SJSA1 (cell line): ENCODE data around the gene DENND2A. TPM values are rescaled to one million over a fixed set of nuclear protein-coding genes. Genes with fewer than 3 reads are reported as not detected.
"Not testable (repeated sequence)": the region's sequence is repeated elsewhere in the genome, so short reads cannot be mapped to it uniquely, and the experiment has no call there.

ENCODE experiments used
- DNase-seq, 2 experiments: peaks; one replicate each; pipeline ENCODE4 v3.0.0-alpha.2; 2015 to 2020; ENCODE audit warnings: low spot score in 2 of 2, low read depth in 1 of 2
- H3K27ac ChIP-seq: fragments of 250-450 bp; sonication (Bioruptor Pico); 2 replicates; pipeline ENCODE4 v1.5.1; 2020; ENCODE audit warnings: mild to moderate bottlenecking, moderate library complexity
- H3K27me3 ChIP-seq: fragments of 250-450 bp; sonication (Bioruptor Pico); replicated peaks from 2 replicates; pipeline ENCODE4 v1.5.1; 2020; ENCODE audit warnings: mild to moderate bottlenecking, moderate library complexity
- H3K36me3 ChIP-seq: fragments of 250-450 bp; sonication (Bioruptor Pico); 2 replicates; pipeline ENCODE4 v1.5.1; 2020; ENCODE audit warnings: mild to moderate bottlenecking
- H3K4me1 ChIP-seq: fragments of 250-450 bp; sonication (Bioruptor Pico); replicated peaks from 2 replicates; pipeline ENCODE4 v1.6.1; 2021; ENCODE audit warnings: mild to moderate bottlenecking
- H3K4me3 ChIP-seq: fragments of 250-450 bp; sonication (Bioruptor Pico); 2 replicates; pipeline ENCODE4 v1.5.1; 2020; ENCODE audit warnings: mild to moderate bottlenecking
- H3K9me3 ChIP-seq: fragments of 250-450 bp; sonication (Bioruptor Pico); replicated peaks from 2 replicates; pipeline ENCODE4 v1.5.1; 2020; ENCODE audit warnings: mild to moderate bottlenecking
- total RNA-seq: library from RNA; depleted of rRNA; stranded (reverse); fragments of >200 nt; shearing (Covaris generic); gene quantifications from 2 replicates; pipeline ENCODE4 v1.2.3, GENCODE V29; 2014

The DENND2A gene
- total RNA-seq, 1 experiment from 2014 or later = 10.2 TPM

DNA sequence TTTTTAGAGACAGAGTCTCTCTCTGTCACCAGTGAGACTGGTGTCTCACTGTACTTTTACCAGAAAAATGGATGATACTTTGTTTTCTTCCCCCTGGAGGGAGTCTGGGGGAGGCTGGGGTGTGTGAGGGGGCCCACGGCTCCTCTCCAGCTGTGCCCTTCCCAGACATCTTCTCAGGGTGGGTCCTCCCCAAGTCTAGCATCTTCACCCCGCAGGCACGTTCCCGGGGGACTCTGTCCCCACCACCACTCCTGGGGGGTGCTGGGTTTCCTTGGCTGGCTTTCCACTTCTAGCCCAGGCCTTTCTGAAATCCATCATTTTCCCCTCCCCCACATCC is 99.5 kb downstream of the DENND2A start:
- Histone ChIP-seq H3K4me3 (no peak overlapping the region), H3K27ac (peak overlapping the region; percentile 79), H3K36me3 (peaks cover 16% of the 10 kb centered on the region), H3K27me3 (no peaks in the 10 kb centered on the region), H3K9me3 (no peaks in the 10 kb centered on the region), H3K4me1 (peaks cover 22% of the 10 kb centered on the region)
- no peak for DNase-seq

- no peak for DNase-seq
- H3K36me3 ChIP-seq = peaks cover 16% of the 10 kb centered on the region
- H3K27ac ChIP-seq = no peak overlapping the region
- no peaks in the 10 kb centered on the region for H3K27me3 ChIP-seq
- H3K4me3 ChIP-seq = no peak overlapping the region
- no peaks in the 10 kb centered on the region for H3K9me3 ChIP-seq
- H3K4me1 ChIP-seq = peaks cover 22% of the 10 kb centered on the region
These were observed 100.4 kb downstream of the DENND2A start for GRCh38 chr7:140540136-140540777.

DNA sequence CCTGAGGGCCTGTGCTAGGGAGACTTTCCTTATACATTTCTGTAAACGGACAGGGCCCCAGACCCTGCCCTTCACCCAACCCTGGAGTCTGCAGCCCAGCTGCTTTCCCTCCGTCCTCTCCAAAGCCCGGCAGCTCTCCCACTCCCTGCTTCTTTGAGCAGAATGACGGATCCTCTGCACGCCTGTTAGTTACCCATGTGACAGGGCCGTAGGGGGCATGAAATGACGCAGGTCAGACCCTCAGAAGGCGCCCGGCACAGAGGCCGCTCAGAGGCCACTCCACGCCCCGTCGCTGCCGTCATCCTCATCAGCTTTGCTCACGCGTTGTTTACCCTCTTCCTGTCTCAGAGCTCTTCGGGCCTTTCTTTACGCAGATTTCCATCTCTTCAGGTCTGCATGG is 101.2 kb downstream of the DENND2A start:
- H3K9me3 ChIP-seq = no peaks in the 10 kb centered on the region
- no peaks in the 10 kb centered on the region for H3K27me3 ChIP-seq
- no peak for DNase-seq
- no peak overlapping the region for H3K4me3 ChIP-seq
- peaks cover 22% of the 10 kb centered on the region for H3K4me1 ChIP-seq
- no peak overlapping the region for H3K27ac ChIP-seq
- H3K36me3 ChIP-seq = peaks cover 15% of the 10 kb centered on the region

DNA sequence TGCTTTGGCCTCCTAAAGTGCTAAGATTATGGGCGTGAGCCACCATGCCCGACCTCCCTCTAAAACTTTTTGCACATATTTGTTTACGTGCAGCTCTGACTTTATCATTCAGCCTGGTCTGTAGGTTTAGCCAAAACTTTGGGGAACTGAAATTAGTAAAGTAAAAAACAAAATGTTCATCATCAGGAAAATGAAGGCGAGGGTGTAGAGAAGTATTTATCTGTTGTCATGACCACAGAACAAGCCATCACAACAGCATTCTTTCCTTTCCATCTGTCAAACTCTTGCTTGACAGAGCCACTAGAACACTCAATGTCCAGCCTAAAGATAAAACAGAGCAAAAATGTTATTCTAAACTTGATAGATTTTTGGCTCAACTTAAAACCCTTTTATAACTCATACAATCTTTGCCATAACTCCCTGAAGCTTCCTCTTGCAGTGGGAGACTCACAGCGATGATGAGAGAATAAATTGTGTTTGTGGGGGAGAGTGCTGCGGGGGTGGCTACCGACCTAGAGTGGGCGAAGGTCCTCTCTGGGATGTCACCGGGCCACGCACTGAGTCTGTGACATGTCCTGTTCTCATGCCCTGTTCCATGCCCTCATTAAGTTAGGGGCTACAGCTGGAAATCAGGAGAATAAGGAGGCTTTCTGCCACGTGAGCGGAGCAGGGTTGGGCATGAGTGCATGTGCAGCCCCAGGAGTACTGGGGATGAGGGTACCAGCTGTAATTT is 102.7 kb downstream of the DENND2A start:
- Histone ChIP-seq H3K27me3 (no peaks in the 10 kb centered on the region), H3K9me3 (no peaks in the 10 kb centered on the region), H3K27ac (no peak overlapping the region), H3K4me1 (peaks cover 22% of the 10 kb centered on the region), H3K4me3 (no peak overlapping the region), H3K36me3 (peaks cover 6% of the 10 kb centered on the region; the same call in 1 of the 2 replicates)
- no peak for DNase-seq

GRCh38 chr7:140534743-140535142 is 105.9 kb downstream of the DENND2A start:
- no peak for DNase-seq
- Histone ChIP-seq H3K4me1 (no peaks in the 10 kb centered on the region), H3K4me3 (no peak overlapping the region), H3K27me3 (no peaks in the 10 kb centered on the region), H3K9me3 (no peaks in the 10 kb centered on the region), H3K27ac (no peak overlapping the region), H3K36me3 (0 out of 2 replicates have a peak, but pooled peaks cover 3% of the 10 kb centered on the region)

DNA sequence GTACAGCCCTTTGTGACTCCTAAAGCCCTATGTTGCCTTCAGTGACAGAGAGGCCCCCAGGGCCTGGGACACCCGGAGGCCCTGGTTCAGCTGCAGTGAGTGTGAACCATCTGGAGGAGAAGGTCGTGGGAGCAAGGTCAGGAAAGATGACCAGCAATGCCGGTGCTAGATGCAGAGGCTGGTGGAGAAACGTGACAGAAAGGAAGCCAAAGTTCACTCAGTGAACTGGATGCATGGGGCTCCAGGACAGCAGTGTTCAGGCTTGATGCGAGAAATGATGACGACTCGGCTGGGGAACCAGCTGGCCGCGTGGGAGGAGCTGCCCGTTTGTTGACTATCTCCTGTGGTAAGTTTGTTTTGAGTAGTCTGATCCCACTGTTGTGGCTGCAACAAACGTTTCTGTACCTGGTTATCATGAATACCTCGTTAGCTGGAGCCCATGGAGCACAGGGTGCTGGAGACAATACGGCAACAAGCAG is 107.2 kb downstream of the DENND2A start:
- Histone ChIP-seq H3K27me3 (no peaks in the 10 kb centered on the region), H3K4me3 (no peak overlapping the region), H3K4me1 (no peaks in the 10 kb centered on the region), H3K27ac (no peak overlapping the region), H3K36me3 (no peaks in the 10 kb centered on the region), H3K9me3 (no peaks in the 10 kb centered on the region)
- no peak for DNase-seq

- not testable (repeated sequence) for H3K27ac ChIP-seq, H3K4me3 ChIP-seq, H3K9me3 ChIP-seq, DNase-seq, H3K27me3 ChIP-seq, H3K36me3 ChIP-seq, H3K4me1 ChIP-seq
These were observed 111.2 kb downstream of the DENND2A start for GRCh38 chr7:140529428-140529827.

GRCh38 chr7:140526787-140527664 is 113.6 kb downstream of the DENND2A start:
- Histone ChIP-seq H3K36me3 (no peaks in the 10 kb centered on the region), H3K27ac (no peak overlapping the region), H3K4me1 (no peaks in the 10 kb centered on the region), H3K27me3 (no peaks in the 10 kb centered on the region), H3K4me3 (no peak overlapping the region), H3K9me3 (no peaks in the 10 kb centered on the region)
- no peak for DNase-seq

DNA sequence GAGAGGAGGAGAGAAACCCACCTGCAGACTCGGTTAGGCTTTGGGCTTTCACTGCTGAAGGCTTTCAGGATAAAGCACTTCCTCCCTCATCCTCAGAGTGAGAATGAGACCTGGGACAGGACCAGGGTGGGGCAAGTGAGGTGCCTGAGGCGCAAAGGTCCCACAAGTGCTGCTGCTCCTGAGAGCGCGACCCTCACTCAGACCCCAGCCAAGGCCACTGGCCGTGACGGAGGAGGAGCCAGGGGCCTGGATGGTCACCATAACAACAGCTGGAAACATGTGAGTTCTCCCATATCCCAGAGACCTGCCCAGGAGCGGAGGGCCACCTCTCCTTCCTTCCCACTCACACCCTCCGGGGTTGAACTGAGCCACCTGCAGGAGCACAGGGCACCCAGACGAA is 114.4 kb downstream of the DENND2A start:
- Histone ChIP-seq H3K27me3 (no peaks in the 10 kb centered on the region), H3K4me3 (no peak overlapping the region), H3K9me3 (no peaks in the 10 kb centered on the region), H3K36me3 (peaks cover 6% of the 10 kb centered on the region; the same call in 1 of the 2 replicates), H3K4me1 (peaks cover 5% of the 10 kb centered on the region), H3K27ac (no peak overlapping the region)
- no peak for DNase-seq

- DNase-seq = no peak
- peaks cover 8% of the 10 kb centered on the region for H3K4me1 ChIP-seq
These were observed 114.9 kb downstream of the DENND2A start for GRCh38 chr7:140525743-140526142.

DNA sequence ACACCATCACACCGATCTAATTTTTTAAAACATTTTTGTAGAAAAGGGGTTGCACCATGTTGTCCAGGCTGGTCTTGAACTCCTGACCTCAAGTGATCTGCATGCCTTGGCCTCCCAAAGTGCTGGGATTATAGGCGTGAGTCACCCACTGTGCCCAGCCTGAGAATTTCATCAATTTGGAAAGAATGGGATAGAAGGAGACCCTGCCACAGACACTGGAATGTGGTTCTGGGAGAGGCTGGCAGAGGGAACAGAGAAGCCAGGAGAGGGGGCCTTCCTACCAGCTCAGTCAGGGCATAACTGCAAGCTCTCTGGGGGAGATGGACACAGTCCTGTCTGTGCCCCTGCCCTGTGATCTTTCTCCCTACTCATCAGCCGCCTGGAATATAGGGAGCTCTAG is 119.2 kb downstream of the DENND2A start:
- no peaks in the 10 kb centered on the region for H3K9me3 ChIP-seq
- H3K27ac ChIP-seq = no peak overlapping the region
- H3K27me3 ChIP-seq = no peaks in the 10 kb centered on the region
- peaks cover 8% of the 10 kb centered on the region; the same call in 1 of the 2 replicates for H3K36me3 ChIP-seq
- peaks cover 8% of the 10 kb centered on the region for H3K4me1 ChIP-seq
- peak in 1 of 2 experiments; percentile 40 for DNase-seq
- no peak overlapping the region for H3K4me3 ChIP-seq

More at GRCh38 chr7:140525743-140526142, 114.9 kb downstream of the DENND2A start:
- no peaks in the 10 kb centered on the region for H3K27me3 ChIP-seq
- H3K36me3 ChIP-seq = peaks cover 6% of the 10 kb centered on the region; the same call in 1 of the 2 replicates
- H3K4me3 ChIP-seq = no peak overlapping the region
- no peaks in the 10 kb centered on the region for H3K9me3 ChIP-seq
- H3K27ac ChIP-seq = no peak overlapping the region

- H3K27me3 ChIP-seq = no peaks in the 10 kb centered on the region
- H3K36me3 ChIP-seq = peaks cover 8% of the 10 kb centered on the region; the same call in 1 of the 2 replicates
- DNase-seq = no peak
- no peaks in the 10 kb centered on the region for H3K9me3 ChIP-seq
- H3K4me3 ChIP-seq = no peak overlapping the region
- H3K27ac ChIP-seq = no peak overlapping the region
- peaks cover 8% of the 10 kb centered on the region for H3K4me1 ChIP-seq
These were observed 121.6 kb downstream of the DENND2A start for GRCh38 chr7:140519007-140519399.

DNA sequence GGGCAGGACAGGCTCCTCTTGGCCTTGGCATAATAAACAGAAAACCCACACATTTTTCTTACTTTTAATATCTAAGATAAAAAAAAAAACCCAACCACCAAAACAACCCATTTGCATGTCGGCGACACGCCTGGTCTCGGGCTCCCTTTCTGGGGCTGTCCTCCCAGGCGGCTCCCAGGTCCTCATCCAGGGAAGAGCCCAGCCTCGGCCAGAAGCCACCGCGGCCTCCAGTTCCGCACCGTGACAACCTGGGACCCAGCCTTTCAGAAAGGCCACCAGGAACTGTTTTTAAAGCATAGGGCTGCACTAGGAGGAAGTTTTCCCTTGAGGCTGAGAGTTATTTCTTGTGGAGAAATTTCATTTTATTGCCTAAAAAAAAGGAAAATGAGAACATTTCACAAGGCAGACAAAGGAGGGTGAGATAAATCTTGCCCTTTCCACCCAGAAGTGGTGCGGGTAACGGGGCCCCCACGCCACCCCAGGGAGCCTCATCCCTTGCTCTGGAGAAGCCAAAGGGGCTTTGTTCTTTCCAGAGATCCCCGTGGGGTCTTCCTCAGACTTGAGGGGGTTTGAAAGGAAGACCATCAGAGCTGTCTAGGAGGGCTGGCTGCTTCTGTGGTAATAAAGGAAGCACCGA is 122.1 kb downstream of the DENND2A start:
- H3K36me3 ChIP-seq = peaks cover 8% of the 10 kb centered on the region; the same call in 1 of the 2 replicates
- no peak overlapping the region for H3K27ac ChIP-seq
- no peaks in the 10 kb centered on the region for H3K9me3 ChIP-seq
- no peak overlapping the region for H3K4me3 ChIP-seq
- H3K27me3 ChIP-seq = no peaks in the 10 kb centered on the region
- DNase-seq = no peak
- peaks cover 8% of the 10 kb centered on the region for H3K4me1 ChIP-seq
